GM21390 (cell line): ENCODE data around the gene ATRNL1.
"Not testable (repeated sequence)": the region's sequence is repeated elsewhere in the genome, so short reads cannot be mapped to it uniquely, and the experiment has no call there.

Experiments used
- ATAC-seq: cut with Tn5 transposase; IDR thresholded peaks from one replicate; pipeline ENCODE4 v1.9.1; 2021; ENCODE audit not compliant: unreplicated experiment

Gene ATRNL1

DNA sequence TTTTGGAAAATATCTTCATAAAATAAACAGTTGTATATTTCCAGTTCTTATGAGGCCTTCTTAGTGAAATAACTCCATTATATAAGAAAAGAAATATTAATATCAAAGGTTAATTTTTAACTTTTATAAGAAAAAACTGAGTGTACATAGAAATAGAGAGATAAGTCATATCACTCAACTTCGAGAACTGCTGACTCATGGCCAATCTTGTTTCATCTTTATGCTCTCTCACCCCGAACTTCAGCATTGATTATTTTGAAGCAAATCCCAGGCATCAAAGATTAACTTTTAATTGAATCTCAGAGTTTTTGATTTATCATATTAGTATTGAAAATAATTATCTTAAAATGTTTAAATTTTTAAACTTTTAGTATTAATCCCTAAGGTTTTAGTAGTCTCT is 652.8 kb downstream of the ATRNL1 start:
- no peak for ATAC-seq

DNA sequence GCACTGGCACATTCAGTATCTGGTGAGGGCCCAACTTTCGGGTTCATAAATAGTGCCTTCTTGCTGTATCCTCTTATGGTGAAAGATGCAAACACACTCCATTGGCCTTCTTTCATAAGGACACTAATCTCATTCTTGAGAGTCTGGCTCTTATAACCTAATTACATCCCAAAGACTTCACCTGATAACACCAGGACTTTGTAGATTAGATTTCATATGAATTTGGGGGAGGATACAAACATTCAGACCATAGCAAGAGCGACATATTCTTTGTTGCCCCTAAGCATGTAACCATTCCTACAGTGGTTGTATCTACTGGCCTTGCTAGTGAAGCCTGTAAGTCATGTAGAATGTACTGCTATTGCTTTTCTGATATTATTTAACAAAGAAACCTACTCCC is 654.6 kb downstream of the ATRNL1 start:
- no peak for ATAC-seq

DNA sequence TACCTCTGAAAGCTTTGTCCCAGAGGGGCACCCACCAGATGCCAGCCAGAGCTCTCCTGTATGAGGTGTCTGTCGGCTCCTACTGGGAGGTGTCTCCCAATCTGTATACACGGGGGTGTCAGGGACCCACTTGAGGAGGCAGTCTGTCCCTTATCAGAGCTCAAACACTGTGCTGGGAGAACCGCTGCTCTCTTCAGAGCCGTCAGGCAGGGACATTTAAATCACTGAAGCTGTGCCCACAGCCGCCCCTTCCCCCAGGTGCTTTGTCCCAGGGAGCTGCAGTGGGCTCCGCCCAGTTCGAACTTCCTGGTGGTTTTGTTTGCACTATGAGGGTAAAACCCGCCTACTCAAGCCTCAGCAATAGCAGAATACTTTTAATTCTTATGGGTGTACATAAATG is 665.3 kb downstream of the ATRNL1 start:
- ATAC-seq: not testable (repeated sequence)

DNA sequence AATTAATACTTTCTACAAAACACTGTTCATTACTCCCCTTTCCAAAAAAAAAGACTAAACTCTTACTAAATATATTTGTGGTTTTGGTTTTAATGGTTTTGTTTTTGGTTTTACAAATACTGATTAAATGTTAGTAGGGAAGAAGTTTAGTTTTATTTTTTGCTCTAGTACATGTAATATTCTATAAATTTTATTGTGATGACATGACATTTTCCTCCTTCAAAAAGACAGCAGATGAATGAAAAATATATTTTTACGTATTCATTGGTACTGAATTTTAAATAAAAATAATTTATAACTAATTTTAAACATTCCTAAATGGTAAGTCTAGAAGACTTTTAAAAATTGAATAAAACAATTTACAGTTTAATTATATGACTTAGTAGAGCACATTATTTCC is 667.0 kb downstream of the ATRNL1 start:
- no peak for ATAC-seq

DNA sequence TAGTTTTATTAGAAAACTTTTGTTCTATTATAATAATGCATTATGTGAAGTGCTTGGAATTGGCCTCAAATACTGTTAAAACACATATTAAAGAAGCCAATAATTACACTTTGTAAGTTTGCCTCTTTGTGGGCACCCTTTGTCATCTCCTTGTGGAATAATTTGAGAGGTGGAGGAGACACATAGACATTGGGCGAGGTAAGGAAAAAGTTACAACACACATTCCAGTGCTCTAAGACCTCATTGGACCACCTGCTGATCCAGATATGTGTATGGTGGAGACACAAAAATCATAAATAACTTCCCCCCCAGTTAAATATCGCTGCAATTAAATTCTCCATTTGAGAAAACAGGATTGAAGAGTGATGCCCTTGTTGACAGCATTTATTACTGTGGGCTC is 668.0 kb downstream of the ATRNL1 start:
- no peak for ATAC-seq

DNA sequence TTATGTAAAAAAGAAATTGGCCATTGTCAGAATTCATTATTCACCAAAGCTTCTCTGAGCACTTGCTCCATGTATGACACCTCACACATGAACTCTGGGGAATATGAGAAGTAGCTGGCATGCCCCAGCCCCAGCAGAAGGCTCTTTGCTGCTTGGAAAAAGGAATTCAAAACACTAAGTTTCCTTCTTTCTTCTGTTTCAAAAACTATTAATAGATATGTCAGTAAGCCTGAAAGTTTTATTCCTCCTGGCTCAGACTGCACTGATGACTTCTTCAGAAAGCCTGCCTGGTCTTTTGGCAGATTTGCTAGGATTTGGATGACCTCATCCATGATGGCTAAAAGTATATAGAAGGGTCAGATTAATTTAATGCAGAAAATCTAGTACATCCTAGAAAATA is 668.9 kb downstream of the ATRNL1 start:
- ATAC-seq: no peak

DNA sequence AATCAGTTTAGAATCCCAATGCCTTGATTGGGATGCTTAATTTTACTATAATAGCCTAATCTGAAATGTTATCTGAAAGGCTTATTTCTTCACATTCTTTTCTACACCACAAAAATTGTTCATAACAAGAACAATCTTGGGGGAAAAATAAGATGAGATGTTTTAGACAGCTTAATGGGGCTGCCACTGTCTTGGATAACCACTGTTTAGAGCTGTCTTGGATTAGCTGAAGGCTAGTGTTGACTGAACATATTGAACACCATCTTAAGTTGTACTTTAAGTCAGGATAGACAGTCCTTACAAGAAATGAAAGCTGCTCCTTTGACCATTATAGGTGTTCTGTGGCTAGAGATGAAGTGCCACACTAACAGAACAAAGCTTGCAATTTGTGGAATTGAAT is 678.6 kb downstream of the ATRNL1 start:
- ATAC-seq: no peak

DNA sequence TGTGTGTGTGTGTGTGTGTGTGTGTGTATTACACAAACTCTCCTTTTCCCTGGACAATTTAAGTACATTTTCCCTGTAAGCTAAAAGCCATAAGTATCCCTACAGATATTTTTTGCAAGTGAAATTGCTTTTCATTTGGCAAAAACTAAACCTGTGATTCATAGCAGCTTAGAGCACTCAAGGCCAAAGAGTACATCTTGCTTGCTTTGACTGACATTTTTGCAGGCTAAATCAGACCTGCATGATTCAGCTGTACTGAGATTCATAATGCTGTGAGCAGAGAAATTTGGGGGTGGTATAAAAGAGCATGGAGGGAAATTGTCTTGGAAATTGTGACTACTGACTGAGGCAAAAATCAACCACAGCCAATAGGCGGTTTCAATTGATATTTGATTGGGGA is 679.4 kb downstream of the ATRNL1 start:
- ATAC-seq: no peak

DNA sequence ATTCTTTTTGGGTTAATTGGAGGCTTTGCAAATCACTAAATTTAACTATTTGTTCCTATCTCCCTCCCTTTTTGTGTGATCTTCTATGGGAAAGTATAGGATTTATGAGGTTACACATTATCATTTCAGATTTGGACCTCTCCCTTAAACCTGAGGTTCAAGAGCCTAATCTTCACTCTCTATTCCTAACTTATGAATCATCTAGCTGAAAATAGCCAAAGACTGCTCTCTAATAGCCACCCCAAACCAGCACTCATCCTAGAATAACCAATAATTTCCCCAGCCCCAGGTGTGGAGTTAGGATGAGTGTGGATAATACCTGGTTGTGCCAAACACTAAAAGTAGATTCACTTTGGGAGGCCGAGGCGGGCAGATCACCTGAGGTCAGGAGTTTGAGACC is 680.7 kb downstream of the ATRNL1 start:
- no peak for ATAC-seq

DNA sequence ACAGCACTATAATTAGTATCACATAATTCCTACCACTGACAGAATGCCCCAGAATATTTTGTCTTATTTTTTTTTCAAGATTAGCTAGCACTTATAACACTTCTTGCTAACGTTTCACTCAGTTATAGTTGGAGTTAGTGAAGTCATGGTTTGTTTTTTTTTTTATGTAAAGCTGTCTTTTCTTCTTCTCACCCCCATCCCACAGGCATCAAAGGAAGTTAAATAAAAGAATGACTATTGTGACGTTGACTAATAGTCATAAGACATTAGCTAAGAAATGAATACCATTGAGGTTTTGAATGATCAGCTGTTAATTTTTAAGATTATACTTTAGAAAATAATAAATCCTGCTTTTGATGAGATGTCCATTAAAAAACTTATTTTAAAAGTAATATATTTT is 681.6 kb downstream of the ATRNL1 start:
- ATAC-seq: no peak

DNA sequence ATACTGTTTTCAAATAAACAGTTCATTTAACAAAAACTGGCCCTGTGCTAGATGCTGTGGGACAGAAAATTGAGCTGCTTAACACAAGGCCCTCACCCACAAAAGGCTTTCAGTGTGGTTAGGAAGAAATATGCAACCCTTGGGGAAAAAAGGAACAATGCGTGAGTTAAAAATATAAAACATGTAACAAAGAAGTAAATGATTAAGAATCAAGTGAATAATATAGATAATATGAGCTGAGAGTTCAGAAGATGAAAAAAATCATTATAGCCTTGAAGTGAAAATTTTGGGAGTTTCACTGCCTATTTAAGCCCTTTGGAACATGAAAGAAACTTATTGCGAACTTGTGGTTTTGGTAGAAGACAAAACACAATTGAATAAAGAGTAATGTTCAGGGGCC is 684.5 kb downstream of the ATRNL1 start:
- no peak for ATAC-seq

DNA sequence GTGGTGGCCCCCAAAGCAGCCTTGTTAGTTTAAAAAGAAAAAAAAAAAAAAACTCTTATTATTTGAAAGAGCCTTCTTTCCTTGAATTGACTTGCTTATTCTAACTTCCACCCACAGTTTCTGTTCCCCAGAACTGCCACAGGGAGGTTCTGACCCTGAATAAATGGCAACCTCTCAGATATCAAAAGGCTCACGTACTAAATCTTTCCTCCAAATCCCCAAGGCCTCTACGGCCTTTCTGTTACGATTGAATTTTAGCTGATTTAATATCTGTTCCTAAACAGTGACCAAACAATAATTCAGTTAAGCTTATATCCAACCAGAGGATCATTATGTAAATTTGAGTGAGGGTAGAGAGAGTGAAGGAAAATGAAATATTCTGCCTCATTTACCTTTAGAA is 697.1 kb downstream of the ATRNL1 start:
- no peak for ATAC-seq

DNA sequence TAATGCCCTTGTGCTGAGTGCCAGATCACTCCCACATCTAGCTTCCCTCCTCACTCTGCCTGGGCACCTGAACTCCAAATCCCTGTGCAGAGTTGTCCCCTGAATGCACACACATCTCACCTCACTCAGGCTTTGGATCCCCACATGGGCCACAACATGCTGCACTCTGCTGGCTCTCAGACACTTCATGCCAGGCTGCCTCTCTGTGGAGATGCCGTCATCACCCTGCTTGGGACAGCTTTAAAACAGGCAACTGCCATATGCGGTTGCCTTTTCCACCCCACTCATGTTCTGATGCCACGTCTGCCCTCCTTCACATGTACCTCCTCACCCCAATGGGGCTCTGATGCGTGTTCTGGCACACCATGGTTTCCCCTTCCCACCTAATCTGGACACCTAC is 702.8 kb downstream of the ATRNL1 start:
- ATAC-seq: no peak

DNA sequence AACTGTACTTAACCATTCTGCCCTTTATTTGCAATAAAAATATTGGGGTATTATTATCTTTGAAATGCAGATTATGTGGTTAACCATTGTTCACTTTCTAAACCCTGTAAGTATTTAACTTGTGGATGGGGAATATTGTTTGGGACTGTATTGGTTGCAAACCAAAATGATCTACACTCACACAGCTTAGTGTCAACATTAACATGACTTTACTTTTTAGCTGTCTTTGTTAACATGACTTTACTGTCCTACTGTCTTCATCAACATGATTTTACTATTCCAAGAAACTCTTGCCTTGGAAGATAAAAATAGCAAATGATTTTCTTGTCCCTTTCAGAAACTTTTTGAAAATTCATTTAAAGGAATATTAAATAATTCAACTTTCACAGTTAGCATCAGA is 708.3 kb downstream of the ATRNL1 start:
- ATAC-seq: no peak

DNA sequence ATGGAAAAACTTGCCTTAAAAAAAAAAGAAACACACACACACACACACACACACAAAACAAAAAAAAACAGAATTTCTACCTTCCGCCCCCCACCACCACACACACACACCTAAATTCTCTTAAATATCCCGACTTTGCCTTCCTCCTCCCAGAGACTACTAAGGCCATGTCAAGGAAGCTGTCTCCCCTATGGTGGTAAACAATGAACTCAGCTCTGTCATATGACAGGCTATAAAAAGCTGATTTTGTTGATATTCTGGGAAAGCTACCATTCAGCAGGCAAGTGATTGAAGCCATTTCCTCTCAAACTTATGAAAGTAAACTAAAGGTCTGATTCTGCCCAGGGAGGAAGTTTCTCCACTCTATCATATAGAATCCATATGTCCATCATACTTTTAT is 708.8 kb downstream of the ATRNL1 start:
- no peak for ATAC-seq

DNA sequence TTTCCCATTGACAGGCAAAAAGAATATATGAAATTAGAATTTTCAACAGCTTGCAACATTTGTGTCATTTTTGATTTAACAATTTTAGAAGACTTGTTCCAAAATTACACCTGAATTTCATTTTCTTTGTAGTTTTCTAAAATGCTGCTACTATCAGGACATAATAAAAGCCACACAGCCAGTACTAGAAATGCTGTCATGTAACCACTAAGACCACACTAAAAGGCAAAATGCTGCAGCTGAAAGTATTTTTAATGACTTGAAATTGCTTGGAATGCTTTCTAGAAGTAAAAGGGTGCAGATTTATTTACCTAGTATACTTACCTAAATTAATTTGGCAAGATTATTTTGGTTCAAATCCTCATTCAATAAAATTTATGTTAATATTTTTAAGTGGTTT is 709.7 kb downstream of the ATRNL1 start:
- ATAC-seq: no peak

DNA sequence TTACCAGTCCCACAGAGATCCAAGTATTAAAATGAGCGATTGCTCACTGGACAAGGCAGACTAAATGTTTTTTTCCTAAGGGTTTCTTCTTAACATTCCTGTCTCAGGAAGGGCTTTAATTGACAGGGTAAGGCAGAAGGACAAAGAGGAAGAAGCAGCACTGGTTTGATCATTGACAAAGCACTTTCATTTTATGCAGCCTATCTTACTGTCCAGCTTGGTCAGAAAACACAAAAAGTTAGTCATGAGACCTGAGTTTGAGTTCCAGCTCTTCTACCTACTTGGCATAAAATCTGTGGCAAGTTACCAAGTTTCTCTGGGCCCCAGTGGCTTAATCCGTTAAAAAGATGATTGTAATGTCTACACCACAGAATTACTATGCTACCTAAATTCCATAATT is 721.4 kb downstream of the ATRNL1 start:
- no peak for ATAC-seq

DNA sequence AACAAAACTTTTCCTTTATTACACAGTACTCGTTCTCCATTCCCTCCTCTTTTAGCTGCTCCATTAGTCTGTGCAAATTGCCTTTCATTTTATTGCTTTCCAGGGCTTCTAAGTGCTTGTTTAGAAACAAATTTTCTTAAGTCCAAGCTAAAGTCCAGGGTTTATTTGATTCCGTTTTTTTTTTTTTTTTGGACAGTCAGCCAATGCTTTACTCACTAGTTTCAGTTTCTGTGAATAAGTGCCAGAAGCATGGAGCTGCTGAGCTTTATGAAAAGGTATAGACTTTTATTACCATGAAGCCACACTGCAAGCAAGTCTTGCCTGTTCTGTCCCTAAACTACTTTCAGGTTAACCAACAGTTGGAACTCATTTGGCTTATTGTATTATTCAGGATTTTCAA is 724.8 kb downstream of the ATRNL1 start:
- no peak for ATAC-seq

DNA sequence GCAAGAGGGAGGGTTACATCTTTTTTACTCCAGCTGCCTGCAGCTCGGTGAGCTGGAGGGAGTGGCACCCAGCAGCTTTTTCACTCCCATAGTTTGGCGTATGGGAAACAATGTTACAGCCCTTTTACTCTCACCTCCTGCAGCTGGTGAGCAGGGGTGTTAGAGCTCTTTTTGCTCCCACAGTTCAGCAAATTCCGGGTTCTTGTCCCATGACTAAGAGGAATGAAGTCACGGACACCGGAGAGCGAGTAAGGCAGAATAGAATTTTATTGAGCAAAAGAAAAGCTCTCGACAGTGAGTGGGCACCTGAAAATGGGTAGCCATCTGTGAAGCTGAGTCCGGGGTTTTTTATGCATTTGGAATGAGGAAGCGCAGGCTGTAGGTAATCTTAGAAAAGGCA is 733.2 kb downstream of the ATRNL1 start:
- no peak for ATAC-seq

DNA sequence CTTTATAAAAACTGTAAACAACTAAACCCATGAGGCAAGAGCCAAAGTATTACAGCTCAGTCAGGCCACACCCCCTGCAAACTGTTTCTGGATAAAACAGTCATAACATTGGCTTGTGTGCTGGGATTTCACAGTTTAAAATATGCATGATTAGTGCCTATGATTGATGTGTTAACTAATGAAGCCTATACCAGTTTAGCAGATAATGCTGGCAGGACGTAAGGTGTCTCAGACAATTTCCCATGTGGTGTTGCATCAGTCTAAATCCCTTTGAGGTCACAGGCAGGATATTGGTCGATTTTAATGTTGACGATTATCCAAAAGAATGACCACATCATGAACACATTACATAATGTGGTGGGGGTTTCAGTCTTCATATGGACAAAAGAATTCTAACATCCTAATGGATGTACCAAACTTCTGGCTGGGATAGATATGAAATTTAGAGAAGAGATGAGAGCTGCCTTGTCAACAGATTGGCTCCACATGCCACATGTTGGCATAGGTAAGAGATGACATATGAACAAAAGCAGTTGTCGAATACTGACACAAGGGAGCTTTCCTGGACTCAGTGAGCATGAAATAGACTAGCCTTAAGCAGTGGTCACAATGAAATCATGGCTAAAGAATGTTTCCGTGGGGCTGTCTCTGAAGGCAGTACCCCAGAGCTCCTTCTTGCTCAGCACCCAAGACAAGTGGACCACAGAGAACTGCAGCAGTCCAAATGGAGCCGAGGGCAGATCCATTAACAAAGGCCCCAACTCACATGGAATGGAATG is 734.3 kb downstream of the ATRNL1 start:
- ATAC-seq: no peak

DNA sequence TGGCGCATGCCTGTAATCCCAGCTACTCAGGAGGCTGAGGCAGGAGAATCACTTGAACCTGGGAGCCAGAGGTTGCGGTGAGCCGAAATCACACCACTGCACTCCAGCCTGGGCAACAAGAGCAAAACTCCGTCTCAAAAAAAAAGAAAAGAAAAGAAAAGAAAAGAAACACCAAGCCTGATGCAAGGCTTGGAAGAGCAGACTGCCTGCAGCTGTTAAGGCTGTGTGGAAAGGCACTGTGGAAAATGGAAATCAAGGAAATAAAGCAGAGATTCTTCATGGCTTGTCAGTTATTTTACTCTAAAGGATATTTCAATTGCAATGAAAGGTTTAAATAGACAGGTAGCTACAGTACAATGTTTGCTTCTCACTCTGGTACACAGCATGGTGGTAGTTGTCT is 735.0 kb downstream of the ATRNL1 start:
- ATAC-seq: not testable (repeated sequence)

DNA sequence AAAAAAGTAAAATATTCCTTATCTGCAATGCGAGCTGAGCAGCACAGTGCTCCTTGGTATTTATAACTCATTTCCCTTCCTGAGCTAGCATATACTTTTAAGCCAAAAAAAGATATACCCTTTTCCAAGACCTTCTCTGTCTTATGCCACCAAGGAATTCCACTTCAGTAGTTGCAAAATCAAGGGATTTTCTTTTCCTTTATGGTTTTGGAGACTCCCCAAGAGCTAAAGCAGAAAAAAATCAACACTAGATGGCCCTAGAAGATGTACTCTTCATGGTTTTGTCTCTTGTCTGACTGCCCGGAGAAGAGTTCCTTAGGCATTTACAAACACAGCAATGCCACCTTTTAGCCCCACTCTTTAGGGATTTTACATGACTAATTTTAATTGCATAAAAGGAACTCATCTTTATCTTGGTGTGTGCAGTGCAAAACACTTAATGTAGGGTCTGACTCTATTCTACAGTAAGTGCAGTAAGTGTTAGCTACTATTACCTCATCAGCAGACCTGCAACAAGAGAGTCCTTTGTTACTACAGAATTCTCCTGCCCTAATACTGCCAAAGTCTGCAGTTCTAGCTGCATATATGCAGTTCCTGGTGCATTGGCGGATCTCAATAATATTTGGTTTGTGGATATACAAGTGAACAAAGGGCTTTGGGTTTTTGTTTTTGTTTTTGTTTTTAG is 736.5 kb downstream of the ATRNL1 start:
- ATAC-seq: no peak
